ENCODE data around the gene GRK5. TPM values are rescaled to one million over a fixed set of nuclear protein-coding genes. Genes with fewer than 3 reads are reported as not detected.

GRK5 gene
- total RNA-seq, 1 donor = 1.8 TPM

DNA sequence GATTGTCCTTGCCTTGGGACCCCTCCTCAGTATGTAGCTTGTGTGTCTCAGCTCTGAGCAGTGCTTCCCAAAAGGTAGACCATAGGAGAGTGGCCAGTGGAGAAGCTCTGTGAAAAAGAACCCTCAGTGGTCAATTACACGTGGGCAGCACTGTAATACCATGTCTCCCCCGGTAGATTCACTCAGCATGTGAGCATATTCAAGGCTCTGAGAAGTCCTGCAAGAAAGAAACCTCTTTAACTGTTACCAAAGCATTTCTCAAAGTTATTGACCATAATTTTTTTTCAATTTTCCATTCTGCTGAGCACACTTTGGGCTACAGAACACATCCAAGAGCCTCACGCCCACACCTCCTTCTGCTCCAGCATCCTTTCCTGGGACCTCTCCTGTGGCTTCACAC is 192.1 kb downstream of the GRK5 start:
- TF ChIP-seq, protein P1, sequence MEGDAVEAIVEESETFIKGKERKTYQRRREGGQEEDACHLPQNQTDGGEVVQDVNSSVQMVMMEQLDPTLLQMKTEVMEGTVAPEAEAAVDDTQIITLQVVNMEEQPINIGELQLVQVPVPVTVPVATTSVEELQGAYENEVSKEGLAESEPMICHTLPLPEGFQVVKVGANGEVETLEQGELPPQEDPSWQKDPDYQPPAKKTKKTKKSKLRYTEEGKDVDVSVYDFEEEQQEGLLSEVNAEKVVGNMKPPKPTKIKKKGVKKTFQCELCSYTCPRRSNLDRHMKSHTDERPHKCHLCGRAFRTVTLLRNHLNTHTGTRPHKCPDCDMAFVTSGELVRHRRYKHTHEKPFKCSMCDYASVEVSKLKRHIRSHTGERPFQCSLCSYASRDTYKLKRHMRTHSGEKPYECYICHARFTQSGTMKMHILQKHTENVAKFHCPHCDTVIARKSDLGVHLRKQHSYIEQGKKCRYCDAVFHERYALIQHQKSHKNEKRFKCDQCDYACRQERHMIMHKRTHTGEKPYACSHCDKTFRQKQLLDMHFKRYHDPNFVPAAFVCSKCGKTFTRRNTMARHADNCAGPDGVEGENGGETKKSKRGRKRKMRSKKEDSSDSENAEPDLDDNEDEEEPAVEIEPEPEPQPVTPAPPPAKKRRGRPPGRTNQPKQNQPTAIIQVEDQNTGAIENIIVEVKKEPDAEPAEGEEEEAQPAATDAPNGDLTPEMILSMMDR (IDR thresholded peaks at IDR 0.05; ENCODE audit: extremely low read depth, low read depth, low read length) = no peak
- no peaks in the 10 kb centered on the region for H3K9me3 ChIP-seq (ENCODE audit: low read depth, low read length)
- H3K4me2 ChIP-seq (ENCODE audit: insufficient read depth, low read length) = no peak overlapping the region
- H3K27me3 ChIP-seq (ENCODE audit: insufficient read depth, low read length) = no peaks in the 10 kb centered on the region
- no peaks in the 10 kb centered on the region for H3K36me3 ChIP-seq (ENCODE audit: insufficient read depth, low read length)
- no peak for DNase-seq (ENCODE audit: insufficient read length, low spot score, missing footprints)
- H4K20me1 ChIP-seq (ENCODE audit: insufficient read depth, low read length) = no peaks in the 10 kb centered on the region
- no peak overlapping the region for H3K27ac ChIP-seq (ENCODE audit: low read depth, low read length)
- no peak overlapping the region for H3K4me3 ChIP-seq (ENCODE audit: insufficient read depth, low read length)
- H3K4me1 ChIP-seq (ENCODE audit: insufficient read depth, low read length) = peaks cover 21% of the 10 kb centered on the region
- H3K79me2 ChIP-seq (ENCODE audit: insufficient read depth, low read length) = no peaks in the 10 kb centered on the region
- H2AFZ ChIP-seq (ENCODE audit: low read length) = no peak overlapping the region

DNA sequence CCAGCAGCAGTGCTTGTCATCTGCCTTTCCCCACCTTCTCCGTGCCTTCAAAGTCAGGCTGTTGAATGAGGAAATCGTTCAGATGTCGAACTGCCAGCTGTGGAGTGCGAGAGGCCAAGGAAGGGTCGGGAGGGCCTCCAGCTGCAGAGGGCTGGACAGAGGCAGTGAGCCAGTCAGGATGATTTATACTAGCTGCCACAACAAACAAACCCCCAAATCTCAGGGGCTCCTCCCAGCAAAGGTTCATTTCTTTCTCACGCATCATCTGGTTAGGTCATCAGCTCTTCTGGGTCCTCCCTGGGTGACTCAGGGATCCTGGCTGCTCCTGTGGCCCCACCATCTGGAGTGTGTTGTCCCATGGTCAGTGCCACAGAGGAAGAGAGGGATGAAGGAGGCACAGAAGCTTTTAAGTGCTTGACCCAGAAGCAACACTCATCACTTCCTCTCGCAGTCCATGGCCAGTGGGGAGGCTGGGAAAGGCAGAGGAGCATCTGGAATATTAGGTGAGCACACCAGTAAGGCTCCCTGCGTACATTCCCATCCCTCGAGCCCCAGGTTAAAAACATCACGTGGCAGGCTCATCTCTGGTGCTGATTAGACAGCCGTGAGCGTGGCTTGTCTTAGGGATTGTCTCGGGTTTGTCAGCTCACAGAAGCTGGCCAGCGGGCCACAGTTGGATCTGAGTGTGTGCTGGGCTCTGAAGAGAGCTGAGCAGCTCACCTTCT is 194.5 kb downstream of the GRK5 start:
- peaks cover 14% of the 10 kb centered on the region for H3K4me1 ChIP-seq (ENCODE audit: insufficient read depth, low read length)
- no peaks in the 10 kb centered on the region for H3K27me3 ChIP-seq (ENCODE audit: insufficient read depth, low read length)
- no peaks in the 10 kb centered on the region for H3K36me3 ChIP-seq (ENCODE audit: insufficient read depth, low read length)
- H3K9me3 ChIP-seq (ENCODE audit: low read depth, low read length) = no peaks in the 10 kb centered on the region
- peak overlapping the region; percentile 88 for H3K27ac ChIP-seq (ENCODE audit: low read depth, low read length)
- H2AFZ ChIP-seq (ENCODE audit: low read length) = peak overlapping the region; percentile 21
- no peaks in the 10 kb centered on the region for H3K79me2 ChIP-seq (ENCODE audit: insufficient read depth, low read length)
- no peak overlapping the region for H3K4me3 ChIP-seq (ENCODE audit: insufficient read depth, low read length)
- peak overlapping the region; percentile 46 for H3K4me2 ChIP-seq (ENCODE audit: insufficient read depth, low read length)
- DNase-seq (ENCODE audit: insufficient read length, low spot score, missing footprints) = peak; percentile 99
- TF ChIP-seq, protein P1 (IDR thresholded peaks at IDR 0.05; ENCODE audit: extremely low read depth, low read depth, low read length) = no peak
- H4K20me1 ChIP-seq (ENCODE audit: insufficient read depth, low read length) = no peaks in the 10 kb centered on the region

DNA sequence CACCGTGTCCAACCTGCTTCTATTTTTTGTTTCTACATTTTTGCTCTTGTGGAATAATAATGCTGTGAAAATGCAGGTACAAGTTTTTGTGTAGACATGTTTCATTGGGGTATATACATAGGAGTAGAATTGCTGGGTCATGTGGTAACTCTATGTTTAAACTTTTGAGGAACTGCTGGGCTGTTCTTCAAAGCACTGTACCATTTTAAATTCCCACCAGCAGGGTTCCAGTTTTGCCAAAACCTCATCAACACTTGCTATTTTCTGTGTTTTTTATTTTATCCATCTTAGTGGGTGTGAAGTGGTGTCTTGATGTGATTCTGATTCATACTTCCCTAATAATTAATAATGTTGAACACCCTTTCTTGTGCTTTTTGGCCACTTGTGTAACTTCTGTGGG is 196.6 kb downstream of the GRK5 start:
- Histone ChIP-seq H3K27me3 (ENCODE audit: insufficient read depth, low read length) (no peaks in the 10 kb centered on the region), H3K4me1 (ENCODE audit: insufficient read depth, low read length) (peaks cover 14% of the 10 kb centered on the region), H3K36me3 (ENCODE audit: insufficient read depth, low read length) (no peaks in the 10 kb centered on the region), H2AFZ (ENCODE audit: low read length) (no peak overlapping the region), H4K20me1 (ENCODE audit: insufficient read depth, low read length) (no peaks in the 10 kb centered on the region), H3K4me3 (ENCODE audit: insufficient read depth, low read length) (no peak overlapping the region), H3K4me2 (ENCODE audit: insufficient read depth, low read length) (no peak overlapping the region), H3K27ac (ENCODE audit: low read depth, low read length) (no peak overlapping the region), H3K9me3 (ENCODE audit: low read depth, low read length) (no peaks in the 10 kb centered on the region), H3K79me2 (ENCODE audit: insufficient read depth, low read length) (no peaks in the 10 kb centered on the region)
- TF ChIP-seq, protein P1 (IDR thresholded peaks at IDR 0.05; ENCODE audit: extremely low read depth, low read depth, low read length) = peak; percentile 19
- no peak for DNase-seq (ENCODE audit: insufficient read length, low spot score, missing footprints)

DNA sequence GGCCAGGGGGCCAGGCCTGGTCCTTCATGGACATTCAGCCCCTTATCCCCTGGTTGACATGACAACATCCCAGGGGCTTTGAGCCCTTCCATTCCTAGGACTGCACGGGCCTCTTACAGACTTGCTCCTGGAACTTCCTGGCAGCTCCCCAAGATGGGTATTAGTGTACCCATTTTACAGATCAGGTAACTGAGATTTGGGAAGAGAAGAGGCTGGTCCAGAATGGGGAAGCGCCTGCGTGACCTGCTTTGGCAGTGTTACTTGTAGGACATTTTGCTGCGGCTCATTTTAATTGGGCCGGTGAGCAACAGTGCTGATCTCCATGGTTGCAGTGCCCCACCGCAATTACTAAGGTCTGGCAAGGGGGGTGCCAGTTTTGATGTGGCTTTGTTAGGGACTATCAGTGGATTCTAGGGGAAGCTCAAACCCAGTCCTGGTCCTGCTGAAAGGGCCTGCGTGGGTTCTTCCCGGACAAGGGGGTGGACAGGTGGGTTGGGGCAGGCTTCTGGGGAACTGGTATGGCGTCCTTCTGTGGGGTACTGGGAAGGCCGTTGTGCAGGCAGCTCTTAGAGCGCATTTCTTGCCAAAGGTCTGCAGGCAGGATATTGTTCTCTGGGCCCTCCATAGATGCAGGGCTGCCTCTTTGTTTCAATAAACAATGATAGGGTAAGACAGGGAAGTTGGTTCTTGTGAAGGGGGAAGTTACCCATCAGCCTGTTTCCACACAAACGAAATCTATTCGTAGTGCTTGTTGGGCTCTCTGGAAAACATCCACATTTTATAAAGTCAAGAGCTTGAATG is 197.5 kb downstream of the GRK5 start:
- peaks cover 14% of the 10 kb centered on the region for H3K4me1 ChIP-seq (ENCODE audit: insufficient read depth, low read length)
- H3K36me3 ChIP-seq (ENCODE audit: insufficient read depth, low read length) = no peaks in the 10 kb centered on the region
- H3K4me2 ChIP-seq (ENCODE audit: insufficient read depth, low read length) = no peak overlapping the region
- H2AFZ ChIP-seq (ENCODE audit: low read length) = no peak overlapping the region
- H3K79me2 ChIP-seq (ENCODE audit: insufficient read depth, low read length) = no peaks in the 10 kb centered on the region
- no peaks in the 10 kb centered on the region for H4K20me1 ChIP-seq (ENCODE audit: insufficient read depth, low read length)
- no peak overlapping the region for H3K27ac ChIP-seq (ENCODE audit: low read depth, low read length)
- TF ChIP-seq, protein P1 (IDR thresholded peaks at IDR 0.05; ENCODE audit: extremely low read depth, low read depth, low read length) = no peak
- no peaks in the 10 kb centered on the region for H3K27me3 ChIP-seq (ENCODE audit: insufficient read depth, low read length)
- no peak overlapping the region for H3K4me3 ChIP-seq (ENCODE audit: insufficient read depth, low read length)
- DNase-seq (ENCODE audit: insufficient read length, low spot score, missing footprints) = peak; percentile 64
- no peaks in the 10 kb centered on the region for H3K9me3 ChIP-seq (ENCODE audit: low read depth, low read length)
